ENCODE measurements around the gene ZDHHC3.

The ZDHHC3 gene

GRCh38 chr3:44926172-44926571 is 49.8 kb downstream of the ZDHHC3 start:
- no peak for DNase-seq

GRCh38 chr3:44924457-44925084 is 51.4 kb downstream of the ZDHHC3 start:
- no peak for DNase-seq

GRCh38 chr3:44923632-44924456 is 52.1 kb downstream of the ZDHHC3 start:
- DNase-seq, result no peak

DNA sequence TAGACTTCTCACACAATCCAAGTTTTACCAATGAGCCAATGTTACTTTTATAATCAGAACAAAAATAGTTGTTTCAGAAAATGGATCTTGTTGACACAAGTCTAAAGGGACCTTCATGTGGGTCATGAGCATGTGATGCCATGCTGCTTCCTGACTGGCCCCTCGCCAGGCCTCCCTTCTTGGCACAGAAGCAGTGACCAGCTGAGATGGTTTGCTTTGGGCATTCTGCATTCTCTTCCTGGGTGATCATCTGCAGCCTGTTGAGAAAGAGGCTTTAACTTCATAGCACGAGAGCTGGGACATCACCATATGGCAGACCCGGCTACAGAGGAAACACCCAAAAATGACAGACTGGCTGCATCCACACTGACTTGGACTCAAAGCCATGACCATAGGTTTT is 55.9 kb downstream of the ZDHHC3 start:
- no peak for DNase-seq

- DNase-seq, result no peak
Observed at GRCh38 chr3:44918581-44918980, 57.4 kb downstream of the ZDHHC3 start.

GRCh38 chr3:44918087-44918486 is 57.9 kb downstream of the ZDHHC3 start:
- DNase-seq, result no peak

GRCh38 chr3:44915702-44916438 is 60.1 kb downstream of the ZDHHC3 start:
- no peak for DNase-seq

DNA sequence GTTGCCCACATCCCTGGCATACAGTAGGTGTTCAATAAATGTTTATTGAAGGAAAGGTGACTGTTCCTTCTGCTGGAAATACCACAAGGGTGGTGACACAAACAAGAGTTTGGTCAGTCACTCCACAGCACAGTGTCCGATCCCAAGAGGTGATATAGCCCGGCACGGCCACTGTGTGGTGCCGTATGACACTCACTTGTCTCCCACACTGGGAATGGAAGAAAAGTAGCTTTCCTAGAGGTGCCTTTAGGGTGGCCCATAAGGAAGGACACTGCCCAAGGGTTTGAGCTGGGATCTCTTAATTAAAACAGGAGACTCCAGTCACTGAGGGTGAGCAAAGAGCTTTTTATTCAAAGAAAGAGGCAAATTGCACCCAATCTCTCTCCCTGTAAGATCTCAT is 61.0 kb downstream of the ZDHHC3 start:
- DNase-seq, result no peak

DNA sequence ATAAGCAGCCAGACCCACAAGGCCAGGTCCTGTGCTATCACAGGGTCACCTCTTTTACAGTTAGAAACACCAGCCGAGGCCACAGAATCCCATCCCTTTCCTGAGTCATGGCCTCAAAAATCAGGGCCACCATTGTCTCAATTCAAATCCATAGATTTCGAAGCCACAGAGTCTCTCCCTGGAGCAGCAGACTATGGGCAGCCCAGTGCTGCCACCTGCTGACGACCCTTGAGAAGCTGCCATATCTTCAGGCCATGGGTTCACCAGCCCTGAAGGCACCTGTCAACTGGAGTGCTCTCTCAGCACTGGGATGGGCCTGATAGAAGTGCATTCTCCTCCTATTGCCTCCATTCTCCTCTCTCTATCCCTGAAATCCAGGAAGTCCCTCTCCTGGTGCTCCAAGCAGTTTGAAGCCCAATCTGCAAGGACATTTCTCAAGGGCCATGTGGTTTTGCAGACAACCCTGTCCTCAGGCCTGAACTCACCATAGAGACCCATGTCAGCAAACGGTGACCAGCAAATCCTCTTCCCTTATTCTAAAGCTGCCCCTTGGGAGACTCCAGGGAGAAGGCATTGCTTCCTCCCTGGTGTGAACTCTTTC is 62.0 kb downstream of the ZDHHC3 start:
- DNase-seq, result peak; percentile 61

DNA sequence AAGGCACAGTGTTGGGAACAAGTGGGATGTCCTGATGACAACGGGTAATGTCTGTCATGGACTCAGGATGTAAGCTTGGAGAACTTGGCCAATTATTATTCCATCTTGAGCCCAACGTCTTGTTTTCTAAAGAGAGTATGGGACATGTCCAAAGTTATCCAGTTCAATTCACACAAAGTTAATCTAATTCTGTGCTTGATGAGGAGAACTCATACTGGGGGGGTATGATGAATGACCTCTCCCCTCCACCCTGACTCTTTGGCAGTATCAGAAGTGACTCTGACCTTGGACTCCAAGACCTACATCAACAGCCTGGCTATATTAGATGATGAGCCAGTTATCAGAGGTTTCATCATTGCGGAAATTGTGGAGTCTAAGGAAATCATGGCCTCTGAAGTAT is 65.3 kb downstream of the ZDHHC3 start:
- no peak for DNase-seq

DNA sequence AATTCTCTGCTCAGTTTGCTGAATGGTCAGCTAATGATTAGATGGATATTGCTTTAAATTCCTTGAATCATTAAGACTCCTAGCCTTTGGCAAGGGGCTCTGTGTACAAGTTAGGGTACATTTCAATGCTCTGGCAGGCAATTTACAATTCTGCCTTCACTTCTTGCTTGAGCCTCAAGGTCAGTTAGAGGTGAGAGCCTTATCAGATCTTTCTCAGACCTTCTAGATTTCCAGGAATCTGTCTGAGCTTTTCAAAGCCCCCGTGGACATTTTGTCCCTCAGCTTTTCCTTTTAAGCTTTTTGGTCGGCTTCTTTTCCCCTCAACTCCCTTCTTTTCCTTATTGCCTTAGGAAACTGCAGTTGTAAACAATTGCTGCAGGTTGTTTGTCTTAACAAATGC is 66.9 kb downstream of the ZDHHC3 start:
- no peak for DNase-seq

DNA sequence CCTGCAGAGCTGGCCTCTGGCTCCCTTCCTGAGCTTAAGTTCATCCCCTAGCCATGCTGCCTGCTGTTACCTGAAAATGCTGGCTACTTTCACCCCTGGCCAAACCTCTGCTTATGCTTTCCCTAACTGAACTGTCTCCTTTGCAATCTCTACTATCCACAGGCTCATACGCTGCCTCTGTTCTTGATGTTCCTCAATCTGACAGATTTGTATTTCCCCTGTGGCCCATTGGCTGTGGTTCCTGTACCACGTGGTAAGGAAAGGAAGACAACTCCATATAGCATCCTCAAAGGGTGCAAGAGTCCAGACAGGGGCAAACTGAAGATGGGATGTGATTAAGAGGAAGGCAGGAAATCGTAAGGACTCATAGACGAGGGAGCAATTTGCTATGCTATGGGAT is 68.4 kb downstream of the ZDHHC3 start:
- DNase-seq, result no peak

DNA sequence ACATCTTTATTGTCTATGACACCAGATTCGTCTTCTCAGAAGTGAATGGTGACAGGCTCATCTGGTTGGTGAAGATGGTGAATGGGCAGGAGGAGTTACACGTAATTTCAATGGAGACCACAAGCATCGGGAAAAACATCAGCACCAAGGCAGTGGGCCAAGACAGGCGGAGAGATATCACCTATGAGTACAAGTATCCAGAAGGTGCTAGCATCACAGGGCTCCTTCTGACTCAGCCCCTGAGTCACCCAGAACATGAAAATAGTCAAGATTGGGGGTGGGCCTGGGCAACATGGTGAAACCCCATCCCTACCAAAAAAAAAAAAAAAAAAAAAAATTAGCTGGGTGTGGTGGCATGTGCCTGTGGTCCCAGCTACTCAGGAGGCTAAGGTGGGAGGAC is 69.0 kb downstream of the ZDHHC3 start:
- DNase-seq, result no peak

- no peak for DNase-seq
Observed at GRCh38 chr3:44905446-44906157, 70.4 kb downstream of the ZDHHC3 start.

DNA sequence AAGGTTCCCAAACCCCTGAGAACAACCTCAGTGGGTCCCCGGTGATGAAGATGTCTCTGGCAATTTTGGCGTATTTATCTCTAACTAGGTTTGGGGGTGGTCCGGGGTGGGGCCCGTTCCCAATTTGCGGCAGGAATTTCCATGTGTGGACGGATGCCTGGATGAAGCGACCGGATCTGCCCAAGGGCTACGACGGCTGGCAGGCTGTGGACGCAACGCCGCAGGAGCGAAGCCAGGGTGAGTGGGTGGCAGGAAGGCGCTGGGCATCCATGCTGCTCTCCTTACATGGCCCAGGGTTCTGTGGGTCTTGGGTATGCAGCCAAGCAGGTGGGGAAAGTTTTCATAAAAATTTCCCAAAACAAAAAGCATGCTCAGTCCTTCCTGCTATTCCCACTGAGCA is 72.2 kb downstream of the ZDHHC3 start:
- DNase-seq, result no peak

DNA sequence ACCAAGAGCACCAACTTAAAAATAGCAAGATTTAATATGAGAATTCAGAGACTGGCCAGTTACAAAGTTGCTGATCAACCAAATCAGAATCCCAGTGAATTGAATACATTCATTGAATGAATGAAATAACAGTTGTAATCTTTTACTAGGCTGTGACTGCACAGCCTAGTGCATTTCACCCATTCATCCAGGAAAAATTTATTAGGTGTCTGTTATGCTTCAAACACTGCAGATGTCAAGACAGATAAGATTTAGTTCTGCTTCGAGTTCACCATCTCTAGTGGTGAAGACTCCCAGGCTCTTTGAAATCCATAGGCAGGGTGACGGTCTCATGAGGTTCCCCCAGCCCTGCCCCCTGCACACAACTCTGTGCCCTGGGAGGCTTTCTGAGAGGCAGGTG is 72.7 kb downstream of the ZDHHC3 start:
- no peak for DNase-seq

DNA sequence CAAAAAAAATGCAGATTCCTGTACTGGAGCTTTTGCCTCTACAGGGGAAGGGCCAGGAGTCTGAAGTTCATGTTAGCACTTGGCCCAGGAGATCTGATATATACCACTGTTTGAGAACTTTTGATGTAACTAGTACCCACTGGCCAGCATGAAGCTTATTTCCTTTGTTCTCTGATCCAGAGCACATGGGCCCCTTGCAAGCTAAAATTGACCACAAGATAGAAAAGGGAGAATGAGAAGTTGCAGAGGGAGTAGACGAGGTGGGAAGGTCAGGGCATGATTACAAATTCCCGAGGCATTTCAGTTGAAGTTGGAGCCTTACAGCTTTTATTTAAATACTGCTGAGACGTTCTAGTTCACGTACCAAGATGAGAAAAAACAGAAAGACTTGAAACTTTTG is 73.3 kb downstream of the ZDHHC3 start:
- DNase-seq, result no peak

- no peak for DNase-seq
Observed at GRCh38 chr3:44899683-44900367, 76.1 kb downstream of the ZDHHC3 start.

- no peak for DNase-seq
Observed at GRCh38 chr3:44896440-44896839, 79.5 kb downstream of the ZDHHC3 start.

DNA sequence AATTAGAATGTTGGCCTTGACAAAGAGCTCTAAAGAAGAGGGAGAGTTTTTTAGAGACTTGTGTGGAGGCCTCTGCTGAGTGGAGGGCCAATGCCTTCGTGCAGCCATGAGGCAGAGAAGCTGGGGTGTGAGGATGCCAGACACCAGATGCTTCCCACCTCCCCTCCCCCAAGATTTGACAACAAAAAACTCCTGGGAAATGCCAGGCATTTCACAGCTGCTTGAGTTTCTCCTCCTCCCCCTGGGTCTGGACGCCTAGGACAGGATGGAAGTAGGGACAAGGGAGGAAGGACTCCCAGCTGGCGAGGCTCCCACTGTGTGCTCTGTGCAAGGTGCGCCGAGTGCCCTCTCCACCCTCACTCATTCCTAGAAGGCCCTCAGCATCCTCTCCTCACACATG is 81.5 kb downstream of the ZDHHC3 start:
- DNase-seq, result no peak

GRCh38 chr3:44893097-44893496 is 82.9 kb downstream of the ZDHHC3 start:
- no peak for DNase-seq

- DNase-seq, result no peak
Observed at GRCh38 chr3:44892689-44893088, 83.3 kb downstream of the ZDHHC3 start.

Data from right hindlimb (tissue), 1 donor.